T47D (cell line): ENCODE results near the gene POU3F1.
A peak's percentile ranks its signal among the peaks of the same experiment; 100 is the strongest.

Experiments
- DNase-seq, 2 experiments: peaks; one replicate each; pipeline versions ENCODE4 v3.0.0 to v3.0.0-alpha.2; 2011 to 2012; ENCODE audit warnings: low read depth in 1 of 2, low spot score in 1 of 2
- JUND ChIP-seq: IDR thresholded peaks from 2 replicates; pipeline ENCODE4 v1.6.1; 2012; ENCODE audit warnings: low read depth
- in situ Hi-C: cut with HindIII; loops from 2 replicates; pipeline ENCODE4 v1.10.0; 2016; ENCODE audit warnings: low sequenced_read_pairs, low pct_unique_long_range_greater_than_20kb

The POU3F1 gene

GRCh38 chr1:38068220-38068979 is 21.8 kb upstream of the POU3F1 start:
- in situ Hi-C loops, result no loop called here
- no peak for TF ChIP-seq JUND
- DNase-seq, result no peak

- in situ Hi-C loops, result no loop called here
- TF ChIP-seq JUND, result no peak
- no peak for DNase-seq
Measured at GRCh38 chr1:38064197-38064903, 17.8 kb upstream of the POU3F1 start.

GRCh38 chr1:38063616-38064015 is 17.0 kb upstream of the POU3F1 start:
- in situ Hi-C loops, result no loop called here
- TF ChIP-seq JUND, result no peak
- no peak for DNase-seq

- no peak for TF ChIP-seq JUND
- DNase-seq, result no peak
- in situ Hi-C loops, result no loop called here
Measured at GRCh38 chr1:38062361-38063288, 16.0 kb upstream of the POU3F1 start.

- no peak for TF ChIP-seq JUND
- no peak for DNase-seq
- in situ Hi-C loops, result no loop called here
Measured at GRCh38 chr1:38061883-38062328, 15.3 kb upstream of the POU3F1 start.

GRCh38 chr1:38061290-38061689 is 14.7 kb upstream of the POU3F1 start:
- TF ChIP-seq JUND, result no peak
- in situ Hi-C loops, result no loop called here
- no peak for DNase-seq

- DNase-seq, result no peak
- no peak for TF ChIP-seq JUND
- in situ Hi-C loops, result no loop called here
Measured at GRCh38 chr1:38060498-38060897, 13.9 kb upstream of the POU3F1 start.

GRCh38 chr1:38059635-38060250 is 13.2 kb upstream of the POU3F1 start:
- DNase-seq, result no peak
- no peak for TF ChIP-seq JUND
- in situ Hi-C loops, result no loop called here

GRCh38 chr1:38055965-38056364 is 9.4 kb upstream of the POU3F1 start:
- DNase-seq, result no peak
- in situ Hi-C loops, result no loop called here
- no peak for TF ChIP-seq JUND

- in situ Hi-C loops, result no loop called here
- no peak for TF ChIP-seq JUND
- no peak for DNase-seq
Measured at GRCh38 chr1:38055398-38055797, 8.8 kb upstream of the POU3F1 start.

- in situ Hi-C loops, result no loop called here
- peak in 1 of 2 experiments; percentile 13 for DNase-seq
- no peak for TF ChIP-seq JUND
Measured at GRCh38 chr1:38053416-38054091, 7.0 kb upstream of the POU3F1 start.
